ENCODE results near the gene ANKAR. TPM values are rescaled to one million over a fixed set of nuclear protein-coding genes. Genes with fewer than 3 reads are reported as not detected.
A peak's percentile ranks its signal among the peaks of the same experiment; 100 is the strongest.

ANKAR gene
- total RNA-seq, 1 experiment from 2014 or later: 2.0 TPM

DNA sequence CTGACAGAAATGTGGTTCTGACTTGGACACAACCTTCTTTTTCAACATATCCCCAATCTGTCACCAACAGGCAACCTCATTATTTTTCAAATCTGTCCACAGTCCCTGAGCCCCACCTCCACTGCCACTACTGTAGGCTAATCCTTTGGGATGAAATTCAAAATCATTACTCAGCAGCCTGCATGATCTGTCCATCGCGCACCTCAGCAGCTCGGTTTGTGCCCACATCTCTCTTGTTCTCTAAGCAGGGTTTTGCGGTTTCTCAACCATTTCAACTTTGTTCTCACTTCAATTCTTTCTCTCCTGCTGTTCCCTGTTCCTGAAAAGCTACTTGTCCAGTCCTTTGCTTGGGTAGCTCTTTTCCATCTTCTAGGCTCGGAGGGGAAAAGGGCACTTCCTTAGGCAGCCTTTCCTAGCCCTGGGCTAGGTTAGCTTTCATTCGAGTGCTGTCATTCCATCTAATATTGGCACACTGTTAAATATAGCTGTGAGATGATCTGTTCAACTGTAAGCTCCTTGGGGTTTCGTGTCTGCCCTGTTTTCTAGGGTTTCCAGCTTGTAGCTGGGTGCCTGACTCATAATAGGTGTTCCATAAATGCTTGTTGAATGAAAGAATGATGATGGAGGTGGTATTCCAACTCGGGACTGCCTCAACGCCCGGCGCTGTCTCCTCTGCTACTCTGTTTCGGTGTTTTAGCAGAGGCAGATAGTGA, 653 bp upstream of the ANKAR start:
- no peaks in the 10 kb centered on the region for H3K27me3 ChIP-seq (ENCODE audit: insufficient read depth, low read length)
- TF ChIP-seq, protein P1, sequence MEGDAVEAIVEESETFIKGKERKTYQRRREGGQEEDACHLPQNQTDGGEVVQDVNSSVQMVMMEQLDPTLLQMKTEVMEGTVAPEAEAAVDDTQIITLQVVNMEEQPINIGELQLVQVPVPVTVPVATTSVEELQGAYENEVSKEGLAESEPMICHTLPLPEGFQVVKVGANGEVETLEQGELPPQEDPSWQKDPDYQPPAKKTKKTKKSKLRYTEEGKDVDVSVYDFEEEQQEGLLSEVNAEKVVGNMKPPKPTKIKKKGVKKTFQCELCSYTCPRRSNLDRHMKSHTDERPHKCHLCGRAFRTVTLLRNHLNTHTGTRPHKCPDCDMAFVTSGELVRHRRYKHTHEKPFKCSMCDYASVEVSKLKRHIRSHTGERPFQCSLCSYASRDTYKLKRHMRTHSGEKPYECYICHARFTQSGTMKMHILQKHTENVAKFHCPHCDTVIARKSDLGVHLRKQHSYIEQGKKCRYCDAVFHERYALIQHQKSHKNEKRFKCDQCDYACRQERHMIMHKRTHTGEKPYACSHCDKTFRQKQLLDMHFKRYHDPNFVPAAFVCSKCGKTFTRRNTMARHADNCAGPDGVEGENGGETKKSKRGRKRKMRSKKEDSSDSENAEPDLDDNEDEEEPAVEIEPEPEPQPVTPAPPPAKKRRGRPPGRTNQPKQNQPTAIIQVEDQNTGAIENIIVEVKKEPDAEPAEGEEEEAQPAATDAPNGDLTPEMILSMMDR (conservative IDR thresholded peaks at IDR 0.05): no peak
- H3K9ac ChIP-seq (ENCODE audit: extremely low read depth, insufficient read length, low read length): no peak overlapping the region
- no peak overlapping the region for H3K56ac ChIP-seq (ENCODE audit: insufficient read length, low read depth, low read length)
- H4K8ac ChIP-seq (replicated peaks; ENCODE audit: insufficient read length, low read depth, low read length): no peak overlapping the region
- no peak overlapping the region for H2AK5ac ChIP-seq (ENCODE audit: insufficient read length, low read length)
- H3K23ac ChIP-seq (ENCODE audit: insufficient read length, low read depth, low read length): no peak overlapping the region
- no peaks in the 10 kb centered on the region for H3K79me1 ChIP-seq (ENCODE audit: insufficient read depth, low read depth, low read length, poor library complexity, severe bottlenecking)
- H3K18ac ChIP-seq (ENCODE audit: insufficient read length, low read depth, low read length): no peak overlapping the region
- H3K4ac ChIP-seq (ENCODE audit: low read depth, low read length): no peak overlapping the region
- Mint-ChIP-seq H3K27ac (peak overlapping the region in 1 of 3 experiments; percentile 4; a peak in 2 of 7 replicates), H3K9me3 (peaks cover 7 to 9% of the 10 kb centered on the region in 2 experiments; a peak in 3 of 5 replicates), H3K4me1 (peaks cover 12 to 16% of the 10 kb centered on the region in 2 experiments; a peak in 3 of 4 replicates), H3K27me3 (ENCODE audit: low read depth) (peaks cover 3% of the 10 kb centered on the region; the same call in 1 of the 2 replicates), H3K4me3 (peak overlapping the region; percentile 45 to 72), H3K36me3 (ENCODE audit: insufficient read depth in 1 of 3, low read depth in 3 of 3) (peaks cover 11 to 30% (median 25%) of the 10 kb centered on the region in 3 experiments)
- no peaks in the 10 kb centered on the region for H3K4me1 ChIP-seq (ENCODE audit: insufficient read depth, low read length)
- H3K14ac ChIP-seq (ENCODE audit: insufficient read depth, low read length): no peak overlapping the region
- no peaks in the 10 kb centered on the region for H3K79me2 ChIP-seq (ENCODE audit: insufficient read depth, low read length)
- peak overlapping the region; percentile 99 for H3K4me2 ChIP-seq (ENCODE audit: insufficient read depth, insufficient read length, low read length)
- H3K27ac ChIP-seq (ENCODE audit: insufficient read length, low read depth, low read length): no peak overlapping the region
- H2BK5ac ChIP-seq (ENCODE audit: insufficient read length, low read length): no peak overlapping the region
- no peak for DNase-seq
- H2BK15ac ChIP-seq (ENCODE audit: low read depth, low read length): no peak overlapping the region
- H4K5ac ChIP-seq (ENCODE audit: insufficient read length, low read depth, low read length): no peak overlapping the region
- no peak overlapping the region for H2BK120ac ChIP-seq (ENCODE audit: low read depth, low read length, poor library complexity, severe bottlenecking)
- no peak overlapping the region for H4K91ac ChIP-seq (ENCODE audit: insufficient read length, low read depth, low read length)
- H3K23me2 ChIP-seq (ENCODE audit: insufficient read length, low read depth, low read length, poor library complexity, severe bottlenecking): peaks cover 10% of the 10 kb centered on the region
- H4K20me1 ChIP-seq (ENCODE audit: control insufficient read depth, insufficient read depth, insufficient read length): no peaks in the 10 kb centered on the region
- H3T11ph ChIP-seq (ENCODE audit: low read length): no peak overlapping the region
- WGBS (ENCODE audit: extremely low coverage, insufficient read length, low lambda C conversion rate): no CpG with 5 or more reads among the region's 12 CpGs
- H2AFZ ChIP-seq (ENCODE audit: low read length): peak overlapping the region; percentile 81
- no peak overlapping the region for H2BK12ac ChIP-seq (ENCODE audit: insufficient read length, low read depth, low read length)
- H2BK20ac ChIP-seq (ENCODE audit: low read depth, low read length, poor library complexity, severe bottlenecking): no peak overlapping the region
- no peaks in the 10 kb centered on the region for H3K9me3 ChIP-seq (ENCODE audit: control insufficient read depth, low read depth, low read length)
